Iris pigment epithelial cell (primary cell): ENCODE data around the gene GCSAM.

Experiments
- DNase-seq: peaks from one replicate; pipeline ENCODE4 v3.0.0-alpha.2; 2011; ENCODE audit warnings: low read depth

The GCSAM gene

DNA sequence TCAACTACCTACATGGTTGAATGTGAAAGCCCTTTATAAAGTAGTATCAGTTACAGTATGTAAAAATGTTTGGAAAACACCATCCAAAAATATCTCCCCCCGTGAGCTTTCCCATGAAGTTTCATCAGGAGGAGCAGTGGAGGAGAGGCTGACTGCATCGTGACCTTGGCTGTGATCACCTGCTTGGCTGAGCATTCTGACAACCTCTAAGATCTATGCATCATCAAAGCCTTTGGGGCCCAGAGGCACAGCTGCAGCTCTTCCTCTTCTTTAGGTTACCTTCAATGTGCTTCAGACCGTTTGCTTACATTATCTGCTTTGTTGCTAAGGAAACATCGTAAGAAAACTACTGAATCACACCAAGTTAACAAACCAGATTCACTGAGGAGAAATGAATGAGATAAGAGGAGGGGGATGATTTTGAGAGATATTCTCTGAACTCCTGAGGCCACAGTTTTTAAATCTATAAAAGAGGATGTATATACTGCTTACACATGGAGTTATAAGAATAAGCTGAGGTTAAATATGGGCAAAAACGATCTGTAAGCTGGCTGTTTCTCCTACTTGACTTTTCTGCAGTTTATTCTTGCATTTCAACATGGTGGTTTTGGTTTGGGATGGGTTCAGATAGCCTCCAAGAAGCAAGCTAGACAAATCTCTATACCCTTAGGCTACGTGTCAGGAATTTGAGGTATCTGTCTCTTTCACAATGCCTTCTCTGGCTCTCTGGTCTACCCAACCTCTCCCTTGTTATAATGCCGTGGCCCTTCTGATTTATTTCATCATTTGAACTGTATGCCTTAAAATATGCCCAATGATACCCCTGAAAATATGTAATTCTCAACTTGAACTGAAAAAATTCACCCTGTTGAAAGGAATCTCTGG is 4.0 kb downstream of the GCSAM start:
- peak; percentile 69 for DNase-seq

DNA sequence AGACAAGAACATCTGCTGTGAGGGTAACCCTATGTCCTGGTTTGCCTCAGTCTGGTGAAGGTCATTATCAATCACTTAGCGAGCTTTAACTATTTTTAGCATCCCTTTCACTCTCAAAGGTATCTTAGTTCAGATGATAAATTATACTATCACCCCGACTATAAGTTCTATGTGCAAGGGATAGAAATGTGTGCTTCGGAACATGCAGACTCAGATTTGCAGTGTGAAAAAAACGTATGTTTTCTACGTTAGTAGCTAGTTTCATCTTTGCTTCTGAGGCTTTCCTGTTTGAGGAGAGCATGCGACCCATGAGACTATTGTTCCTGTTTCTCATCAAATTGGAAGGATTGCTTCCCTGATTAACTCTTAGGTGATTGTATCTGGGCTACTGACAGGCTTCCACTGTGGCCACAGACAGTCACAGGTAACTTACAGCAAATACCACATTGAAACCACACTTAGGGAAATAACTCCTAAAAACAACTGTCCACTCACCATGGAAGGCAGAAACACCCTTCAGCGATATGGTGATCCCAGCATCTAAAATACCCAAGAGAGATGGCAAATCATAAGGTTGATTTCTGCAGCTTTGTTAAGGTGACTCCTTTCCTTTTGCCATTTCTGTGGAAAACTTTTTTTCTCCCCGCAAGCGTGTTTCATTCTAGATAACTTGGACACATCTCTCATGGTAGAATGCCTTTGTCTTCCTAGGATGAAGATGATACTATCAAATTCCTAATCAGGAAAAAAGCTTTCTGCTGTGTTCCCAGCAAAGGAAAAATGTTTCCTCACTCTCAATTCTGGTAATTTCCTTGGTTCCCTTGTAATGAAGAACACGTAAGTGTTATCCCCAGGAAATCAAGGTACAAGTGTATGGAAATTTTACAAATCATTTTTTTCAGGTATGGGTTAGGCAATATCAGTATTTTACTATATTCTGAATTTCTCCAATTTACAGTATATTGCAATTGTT is 5.2 kb downstream of the GCSAM start:
- no peak for DNase-seq

DNA sequence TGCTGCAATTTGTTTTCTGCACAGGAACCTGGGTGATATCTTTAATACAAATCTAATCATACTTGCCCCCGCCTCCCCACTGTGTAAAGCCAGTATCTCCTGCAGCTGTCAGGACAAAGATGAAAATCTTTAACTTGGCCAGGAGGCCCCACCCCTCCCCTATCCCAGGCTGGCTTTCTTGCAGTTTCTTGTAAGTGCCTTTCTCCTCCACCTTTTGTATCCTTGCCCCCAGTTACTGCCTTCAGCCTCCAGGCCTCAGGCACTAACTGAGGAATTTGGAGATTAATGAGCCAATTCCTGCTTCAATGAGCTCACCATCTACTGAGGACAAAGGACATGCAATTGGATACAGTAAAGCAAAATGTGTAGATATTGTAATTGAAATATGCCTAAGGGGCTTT is 6.5 kb downstream of the GCSAM start:
- DNase-seq, result peak; percentile 21

DNA sequence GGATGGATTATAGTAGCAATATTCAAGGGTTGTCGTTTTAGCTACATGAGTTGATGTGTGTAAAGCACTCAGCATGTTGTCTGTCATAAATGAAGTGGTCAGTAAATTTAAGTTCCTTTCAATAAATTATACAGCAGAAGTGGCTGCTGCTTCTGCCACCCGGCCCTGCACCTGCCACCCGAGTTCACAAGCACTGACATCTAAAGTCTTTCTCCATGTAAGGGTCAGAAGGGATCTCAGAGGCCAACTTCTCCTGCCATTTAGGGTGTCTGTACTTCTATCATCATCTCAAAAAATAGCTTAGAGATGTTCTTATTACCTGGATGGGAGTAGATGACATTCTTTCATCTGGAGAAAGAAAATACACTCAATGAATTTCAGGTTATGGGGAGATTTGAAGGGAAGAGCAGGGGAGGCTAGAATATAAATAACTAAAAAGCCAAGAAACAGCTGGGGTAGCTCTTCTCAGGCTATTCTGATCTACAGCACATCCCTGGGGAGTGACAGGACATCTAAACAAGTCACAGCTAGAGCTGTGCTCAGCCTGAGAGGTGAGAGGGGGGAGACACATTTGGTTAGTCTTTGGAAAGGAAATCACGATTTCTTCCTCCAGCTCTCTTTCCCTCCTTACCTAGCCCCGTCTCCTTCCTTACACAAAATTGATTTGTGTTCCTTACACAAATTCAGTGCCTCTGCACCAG is 8.0 kb downstream of the GCSAM start:
- no peak for DNase-seq

DNA sequence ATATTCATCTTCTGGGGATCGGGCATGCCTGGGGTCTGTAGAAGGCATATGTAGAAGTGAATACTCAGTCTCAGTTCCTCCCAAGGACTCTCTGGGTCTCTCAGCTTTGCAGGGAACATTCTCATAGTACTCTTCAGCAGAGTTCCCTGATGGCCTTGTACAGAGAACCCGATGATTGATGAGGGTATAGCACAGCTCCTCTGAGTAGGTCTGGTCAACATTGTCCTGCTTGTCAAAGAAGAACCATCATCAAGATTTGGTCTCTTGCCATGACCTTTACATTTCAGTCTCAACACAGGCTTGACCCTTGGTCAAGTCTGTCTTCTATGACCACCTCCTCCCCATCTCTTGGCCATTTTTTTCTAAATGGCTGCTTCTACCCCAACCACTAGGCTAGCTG is 9.5 kb downstream of the GCSAM start:
- DNase-seq, result no peak

DNA sequence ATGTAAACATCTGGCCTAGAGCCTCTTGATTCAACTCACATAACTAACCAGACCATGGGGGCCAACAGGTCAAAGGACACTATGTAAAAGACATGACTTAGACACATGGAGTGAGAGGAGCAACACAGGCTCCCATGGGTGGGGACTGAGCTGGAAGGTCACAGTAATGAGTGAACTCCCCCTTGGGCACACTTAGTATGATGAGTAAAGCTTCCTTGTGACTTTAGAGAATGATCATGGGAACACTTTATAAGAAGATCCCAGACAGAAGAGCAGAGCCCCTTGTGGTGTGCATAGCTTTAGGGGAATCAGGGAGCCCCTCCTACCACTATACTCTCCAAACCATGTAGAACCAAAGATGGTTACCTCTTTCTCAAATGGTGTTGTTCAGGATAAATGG is 10.2 kb downstream of the GCSAM start:
- no peak for DNase-seq

DNA sequence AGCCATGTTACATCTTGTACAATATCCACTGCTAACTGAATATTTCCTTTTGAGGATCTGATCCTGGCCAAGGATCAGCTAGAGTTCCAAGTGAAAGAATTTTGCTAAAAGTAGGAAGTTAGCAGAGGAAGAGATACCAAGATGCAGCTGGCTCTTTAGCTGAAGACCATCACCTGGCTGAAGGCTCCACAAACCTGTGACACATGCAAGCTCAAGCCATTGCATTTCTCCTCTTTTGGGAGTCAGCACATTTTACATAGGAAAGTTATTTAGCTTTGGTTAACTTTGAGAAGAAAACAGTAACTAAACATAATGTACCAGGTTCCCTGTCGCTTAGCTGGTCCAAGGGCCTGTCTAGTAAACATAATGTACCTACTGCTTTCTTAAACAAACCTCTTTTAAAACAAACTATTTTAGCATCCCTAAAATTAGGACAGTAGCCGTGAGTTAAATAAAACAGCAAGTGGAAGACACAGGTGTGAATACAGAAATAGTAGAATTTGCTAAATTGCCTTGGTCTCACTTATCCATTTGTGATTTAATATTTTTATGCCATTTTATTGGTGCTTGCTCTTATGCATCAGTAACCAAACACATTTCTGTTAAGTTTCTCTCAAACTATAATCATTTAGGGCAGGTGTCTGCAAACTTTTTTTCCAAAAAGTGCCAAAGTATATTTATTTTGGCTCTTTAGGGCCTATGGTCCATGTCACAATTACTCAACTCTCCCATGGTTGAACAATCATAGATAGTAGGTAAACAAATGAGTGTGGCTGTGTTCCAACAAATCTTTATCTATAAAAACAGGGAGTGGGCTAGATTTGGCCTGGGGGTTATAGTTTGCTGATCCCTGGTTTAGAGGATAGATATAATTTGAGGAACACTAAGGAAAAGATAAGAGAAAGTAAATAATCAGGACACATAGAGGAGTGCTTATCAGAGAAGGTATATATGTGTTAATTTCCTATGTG is 11.2 kb downstream of the GCSAM start:
- DNase-seq, result no peak

DNA sequence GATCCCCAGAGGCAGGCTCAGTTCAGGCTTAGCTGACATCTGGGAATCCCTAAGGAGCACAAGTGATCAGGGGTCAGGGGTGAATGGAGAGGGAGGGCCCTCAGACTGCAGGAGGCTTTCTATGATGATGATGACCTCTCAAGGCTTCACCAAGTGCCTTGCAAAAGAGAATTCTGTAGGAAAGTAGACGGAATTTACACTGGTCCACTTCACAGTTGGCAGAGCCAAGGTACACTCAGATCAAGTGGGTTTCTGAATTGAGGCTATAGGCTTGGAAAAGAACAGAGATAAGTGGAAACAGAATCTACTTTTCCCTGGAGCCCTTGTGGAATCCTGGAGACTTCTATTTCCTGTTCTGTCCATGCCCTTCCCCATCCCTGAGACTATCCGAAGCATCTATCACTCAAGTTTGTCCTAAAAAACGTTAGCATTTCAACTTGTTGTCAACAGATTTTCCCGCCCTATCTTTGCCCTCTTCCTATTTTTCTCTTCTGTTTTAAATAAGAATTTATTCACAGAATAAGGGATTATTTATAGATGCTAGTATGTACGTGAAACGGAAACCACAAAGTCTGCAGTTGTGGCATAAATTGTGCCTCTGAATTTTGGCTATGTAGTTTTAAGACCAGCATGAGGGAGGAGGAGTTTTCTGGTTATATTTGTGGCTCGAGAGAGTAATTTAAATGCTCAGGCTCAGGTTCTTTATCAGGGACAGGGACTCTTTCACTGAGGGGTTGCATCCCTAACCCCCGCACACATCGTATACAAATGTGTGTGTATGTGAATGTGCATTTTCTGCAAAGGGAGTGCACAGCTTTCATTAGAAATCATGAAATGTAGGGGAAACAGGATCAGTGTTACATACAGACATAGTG is 12.8 kb downstream of the GCSAM start:
- DNase-seq, result no peak

DNA sequence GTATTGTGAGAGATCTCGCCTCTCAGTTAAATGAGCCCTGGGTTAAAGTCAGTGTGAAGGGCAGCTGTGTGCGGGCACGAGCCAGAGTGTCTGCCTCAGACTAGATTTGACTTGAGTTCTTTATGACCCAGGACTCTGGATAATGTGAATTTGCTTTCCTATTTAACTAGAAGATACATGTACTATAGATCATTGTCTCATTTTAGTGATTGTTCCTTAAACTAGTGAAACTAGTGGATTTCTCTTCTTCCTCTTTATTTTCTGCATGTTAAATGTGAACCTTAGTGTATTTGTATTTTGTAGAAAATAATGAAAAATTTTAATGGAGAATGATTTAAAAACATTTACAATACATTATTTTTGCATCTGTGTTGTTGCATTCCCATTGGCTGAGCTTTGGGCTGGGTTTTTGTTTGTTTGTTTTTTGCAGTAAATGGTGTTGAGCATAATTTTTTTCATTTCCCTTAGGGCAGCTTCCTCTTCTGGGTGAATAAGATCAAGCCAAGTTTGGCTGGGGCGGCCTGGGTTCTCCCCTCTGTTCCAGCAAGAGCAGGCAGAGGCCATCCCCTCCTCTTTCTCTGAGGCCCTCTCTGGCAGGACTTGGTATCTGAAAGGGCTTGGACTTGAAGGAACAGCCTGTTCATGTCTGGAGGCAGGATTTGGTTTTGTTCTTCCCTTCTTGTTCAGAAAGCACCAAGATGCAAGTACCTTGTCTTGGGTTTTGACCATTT is 15.0 kb downstream of the GCSAM start:
- no peak for DNase-seq

DNA sequence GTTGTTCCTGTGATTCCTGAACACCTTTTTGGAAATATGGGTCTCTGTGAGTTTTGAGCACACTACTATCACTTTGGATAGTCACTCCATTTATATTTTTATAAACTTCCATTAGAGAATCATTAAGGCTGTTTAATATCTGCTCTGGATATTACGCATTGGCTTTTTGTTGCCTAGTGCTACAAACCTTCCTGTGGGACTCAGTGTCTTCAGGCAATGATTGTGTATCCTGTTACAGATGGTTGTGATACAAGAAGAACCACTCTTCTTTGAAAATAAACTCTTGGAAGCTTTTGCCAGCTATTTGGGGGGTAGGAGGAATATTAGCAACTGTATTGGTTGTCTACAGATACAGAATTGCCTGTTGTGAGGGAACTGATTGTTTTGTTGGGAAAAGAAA is 15.6 kb downstream of the GCSAM start:
- DNase-seq, result no peak

DNA sequence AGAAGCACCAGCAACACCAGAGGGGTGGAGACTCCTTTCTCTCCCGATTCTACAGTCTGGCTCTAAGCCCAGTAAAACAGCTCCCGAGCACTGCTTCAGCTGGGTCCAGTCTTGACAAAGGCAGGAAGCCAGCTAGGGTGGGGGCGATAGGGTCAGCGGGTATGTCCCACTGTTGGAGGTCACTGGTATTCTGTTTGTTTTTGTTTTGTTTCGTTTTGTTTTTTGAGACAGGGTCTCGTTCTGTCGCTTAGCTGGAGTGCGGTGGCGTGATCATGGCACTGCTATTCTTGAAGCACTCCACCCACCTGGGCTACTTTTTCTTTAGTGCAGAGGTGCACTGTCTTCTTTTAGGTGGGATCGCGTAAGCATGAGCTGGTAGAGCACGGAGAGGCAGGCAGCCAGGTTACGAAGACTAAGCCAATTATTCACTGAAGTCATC is 16.3 kb downstream of the GCSAM start:
- DNase-seq, result no peak

DNA sequence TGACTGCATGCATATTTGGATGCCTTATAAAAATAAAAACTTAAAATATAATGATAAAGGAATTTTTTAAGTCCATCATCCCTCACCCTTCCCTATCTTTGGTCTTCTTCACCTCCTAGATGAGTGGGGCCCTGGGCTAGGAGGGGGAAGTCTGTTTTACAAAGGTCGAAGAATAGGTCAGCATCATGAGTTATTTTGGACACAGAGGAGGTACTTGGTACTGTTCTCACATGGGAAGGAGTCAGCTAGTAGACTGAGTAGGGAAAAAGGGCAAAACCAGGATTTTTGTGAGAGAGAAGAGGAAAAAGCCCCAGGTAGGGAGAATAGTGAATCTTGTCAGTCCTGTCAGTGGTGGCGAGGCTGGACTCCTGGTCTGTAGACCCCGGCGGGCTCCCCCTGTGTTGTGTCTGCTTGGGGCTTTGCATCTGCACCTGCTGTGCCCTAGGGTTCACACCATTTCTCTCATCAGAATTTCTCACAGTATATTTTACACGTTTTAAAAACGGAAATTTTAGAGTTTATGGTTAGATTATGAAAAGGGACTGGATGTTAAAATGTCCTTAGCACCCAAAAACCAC is 17.2 kb downstream of the GCSAM start:
- no peak for DNase-seq

DNA sequence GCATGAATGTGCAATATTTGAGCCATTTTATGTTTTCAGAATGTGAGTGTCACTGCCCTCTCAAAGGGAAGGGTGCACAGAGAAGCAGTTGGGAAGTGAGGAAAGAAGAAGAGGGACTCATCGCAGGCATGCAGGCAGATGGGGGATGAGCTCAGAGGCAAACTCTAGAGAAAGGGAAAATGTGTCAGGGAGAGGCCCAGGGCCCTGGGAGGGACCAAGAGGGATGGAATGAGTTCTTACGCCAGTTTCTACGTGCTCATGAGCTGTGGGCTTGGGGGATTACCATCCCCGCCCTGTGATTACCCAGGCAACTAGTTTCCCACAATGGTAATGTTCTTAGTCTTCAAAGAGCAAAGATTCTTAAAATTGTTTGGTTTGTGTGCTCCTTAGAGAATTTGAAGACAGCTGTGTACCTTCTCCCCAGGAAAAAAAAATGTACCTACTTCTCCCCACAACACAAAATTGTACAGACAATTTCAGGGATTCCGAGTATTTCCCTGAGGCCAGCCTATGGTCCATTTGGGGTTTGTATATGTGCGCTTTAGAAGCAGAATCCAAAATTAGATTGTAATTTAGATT is 17.8 kb downstream of the GCSAM start:
- DNase-seq, result no peak

DNA sequence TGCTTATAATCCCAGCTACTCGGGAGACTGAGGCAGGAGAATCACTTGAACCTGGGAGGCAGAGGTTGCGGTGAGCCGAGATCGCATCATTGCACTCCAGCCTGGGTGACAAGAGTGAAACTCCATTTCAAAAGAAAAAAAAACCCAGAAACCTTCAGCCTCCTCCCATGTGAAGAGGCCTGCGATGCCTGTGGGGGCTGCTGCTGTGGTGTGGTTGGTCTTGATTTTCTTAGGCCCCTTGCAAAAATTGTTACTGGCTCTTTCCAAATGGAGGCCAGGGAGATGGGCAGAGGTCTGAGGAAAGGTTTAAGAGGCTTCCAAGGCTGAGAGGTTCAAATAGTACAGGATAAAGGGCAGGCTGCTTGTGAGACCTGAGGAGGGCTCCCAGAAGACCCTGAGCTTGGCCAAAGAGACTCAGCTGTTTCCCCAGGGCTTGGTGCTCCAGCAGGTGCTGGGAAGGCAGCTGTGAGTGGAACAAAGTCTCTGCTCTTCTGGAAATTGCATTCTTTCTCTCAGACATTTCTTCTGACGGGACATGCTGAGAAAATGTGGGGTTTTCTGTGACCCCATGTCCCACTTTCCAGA is 18.4 kb downstream of the GCSAM start:
- no peak for DNase-seq

DNA sequence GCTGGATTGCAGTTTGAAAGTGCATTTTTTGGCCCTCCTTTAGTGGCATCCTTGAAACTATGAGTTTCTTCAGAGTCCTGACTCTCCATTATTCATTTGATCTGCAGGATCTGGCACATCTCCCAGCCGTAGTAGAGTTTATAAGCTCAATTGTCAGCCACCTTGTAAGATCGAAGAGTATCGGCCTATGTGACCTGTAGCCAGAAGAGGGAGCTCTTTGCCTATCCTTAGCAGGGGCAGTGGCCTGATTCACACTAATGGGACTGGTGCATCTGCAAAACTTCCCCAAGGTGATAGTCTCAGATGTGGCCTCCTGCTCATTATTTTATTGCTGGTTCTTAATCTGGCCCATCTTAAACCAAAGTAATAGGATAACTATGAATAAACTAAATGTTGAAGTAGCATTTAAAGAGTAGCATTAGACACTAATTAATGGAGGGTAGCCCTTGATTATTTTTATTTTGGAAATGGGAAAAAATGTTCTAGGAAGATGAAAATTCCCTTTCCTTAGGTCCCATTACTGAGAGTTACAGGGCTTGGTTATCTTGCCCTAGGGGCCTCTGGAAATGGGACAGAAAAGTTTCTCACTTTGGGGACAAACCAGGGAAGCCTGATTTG is 21.2 kb downstream of the GCSAM start:
- peak; percentile 80 for DNase-seq

DNA sequence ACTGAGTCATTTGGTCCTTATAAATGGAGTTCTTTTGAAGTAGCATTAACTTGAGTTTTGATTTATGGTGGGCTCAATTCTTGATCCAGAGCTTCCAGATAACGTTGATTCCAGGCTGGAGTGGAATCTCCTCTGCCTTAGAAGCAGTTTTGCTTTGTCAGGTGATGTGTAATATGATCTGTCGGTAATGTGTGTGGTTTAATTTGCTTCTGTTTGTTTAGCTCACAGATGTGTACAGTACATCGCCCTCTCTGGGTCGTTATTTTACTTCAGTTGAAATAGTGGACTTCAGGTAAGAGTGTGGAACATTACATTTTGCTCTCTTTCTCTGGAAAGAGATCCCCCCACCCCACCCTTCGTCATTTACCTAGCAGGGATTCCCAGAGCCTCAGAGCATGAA is 23.7 kb downstream of the GCSAM start:
- DNase-seq, result no peak

DNA sequence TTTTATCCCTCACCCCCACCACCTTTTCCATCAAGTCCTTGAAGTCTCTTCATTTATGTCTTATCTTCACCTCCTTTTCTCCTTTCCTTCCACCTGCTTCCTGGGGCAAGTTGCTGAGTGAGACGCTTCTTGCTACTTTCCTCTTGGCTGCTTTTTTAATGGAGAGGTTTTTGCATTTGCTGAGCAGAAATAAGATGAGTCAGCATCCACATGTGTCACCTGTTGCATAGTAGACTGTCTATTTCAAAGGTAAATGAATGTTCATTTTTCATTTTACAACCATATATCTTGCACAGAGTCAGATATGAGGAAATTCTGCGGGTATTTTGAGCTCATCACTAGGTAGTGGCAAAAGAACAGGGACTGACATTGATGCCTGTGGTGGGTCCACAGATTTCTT is 28.3 kb downstream of the GCSAM start:
- no peak for DNase-seq

DNA sequence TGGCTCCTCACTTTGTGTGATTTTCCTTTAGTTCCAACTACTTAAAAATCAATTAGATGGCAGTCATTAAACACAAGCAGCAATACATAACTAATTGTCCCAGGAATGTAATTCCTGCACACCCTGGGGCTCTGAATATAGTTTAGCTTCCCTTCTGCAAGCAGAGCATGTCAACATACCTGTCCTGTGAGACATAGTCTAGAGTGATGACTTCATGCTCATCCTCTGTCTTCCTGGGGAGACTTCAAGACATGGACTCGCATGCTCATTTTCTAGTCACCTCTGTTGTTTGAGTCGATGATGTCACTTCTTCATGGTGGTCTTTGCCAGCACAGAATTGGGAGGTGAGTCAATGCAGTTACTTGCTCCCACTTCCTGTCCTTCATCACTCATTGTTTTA is 31.1 kb downstream of the GCSAM start:
- peak; percentile 81 for DNase-seq
